ENCODE data around the gene EFNA5. TPM values are rescaled to one million over a fixed set of nuclear protein-coding genes. Genes with fewer than 3 reads are reported as not detected.

The EFNA5 gene
- total and polyA plus RNA-seq, 10 of the 15 experiments (the other 5 are each of a cell fraction or from before 2014, with no cell fraction given): 0.19 to 12.6 (median 3.9) TPM

GRCh38 chr5:107533910-107534876 is 136.5 kb downstream of the EFNA5 start (continued):
- TF ChIP-seq SREBF2 (IDR thresholded peaks at IDR 0.05; ENCODE audit: low read length) (no peak), ZBED1 (IDR thresholded peaks at IDR 0.05; ENCODE audit: borderline replicate concordance) (no peak), WRNIP1 (IDR thresholded peaks at IDR 0.05; ENCODE audit: borderline replicate concordance, low read depth, low read length) (no peak), MTA2 (IDR thresholded peaks at IDR 0.05; ENCODE audit: low read depth) (no peak), CUX1 (IDR thresholded peaks at IDR 0.05; ENCODE audit: insufficient replicate concordance, low read depth, low read length) (no peak), YY1 (IDR thresholded peaks at IDR 0.05; ENCODE audit: low read depth, low read length) (no peak), CBX5 (IDR thresholded peaks at IDR 0.05; ENCODE audit: low read depth) (no peak), NFYB (IDR thresholded peaks at IDR 0.05; ENCODE audit: insufficient read depth, low read depth, low read length) (no peak)
